WTC11 (cell line): ENCODE measurements around the gene KLHL26. TPM values are rescaled to one million over a fixed set of nuclear protein-coding genes. Genes with fewer than 3 reads are reported as not detected.

Experiments
- ATAC-seq: fragments of 200-7000 bp; cut with Tn5 transposase; 2 replicates; pipeline ENCODE4 v1.10.0; 2021; ENCODE audit warnings: mild to moderate bottlenecking, moderate library complexity
- CTCF ChIA-PET: fragments of 300-600 bp; sonication (Branson Sonifier 250); formaldehyde crosslinking; loops from one replicate; lab custom pipeline; 2021; ENCODE audit warnings: antibody characterized with exemption; lab: Charles Lee
- POLR2A ChIA-PET: fragments of 350-600 bp; sonication (Branson Sonifier 250); formaldehyde crosslinking; loops from one replicate; lab custom pipeline; 2021; ENCODE audit warnings: antibody characterized with exemption; lab: Charles Lee
- DNase-seq: peaks from one replicate; pipeline ENCODE4 v3.0.0; 2021; ENCODE audit warnings: low spot score
- H3K27ac Mint-ChIP-seq: 2 replicates; pipeline ENCODE4 v1.8.0; 2021; ENCODE audit warnings: mixed read lengths
- H3K27me3 Mint-ChIP-seq: 2 replicates; pipeline ENCODE4 v1.8.0; 2021; ENCODE audit warnings: low read depth, mild to moderate bottlenecking, moderate library complexity, mixed read lengths
- H3K36me3 Mint-ChIP-seq: 2 replicates; pipeline ENCODE4 v1.8.0; 2021; ENCODE audit warnings: mixed read lengths
- H3K4me1 Mint-ChIP-seq: 2 replicates; pipeline ENCODE4 v1.8.0; 2022; ENCODE audit warnings: mixed read lengths
- H3K4me3 Mint-ChIP-seq: 2 replicates; pipeline ENCODE4 v1.8.0; 2021; ENCODE audit warnings: mild to moderate bottlenecking, moderate library complexity, mixed read lengths
- H3K9me3 Mint-ChIP-seq: 2 replicates; pipeline ENCODE4 v1.8.0; 2021; ENCODE audit warnings: mixed read lengths
- ATF1 ChIP-seq: sonication (generic); formaldehyde crosslinking; IDR thresholded peaks from 2 replicates; pipeline ENCODE4 v1.8.1; 2023; ENCODE audit warnings: mild to moderate bottlenecking, moderate library complexity, missing genetic modification reagents
- CREM ChIP-seq: sonication (generic); formaldehyde crosslinking; IDR thresholded peaks from 2 replicates; pipeline ENCODE4 v1.8.1; 2022; ENCODE audit warnings: mild to moderate bottlenecking, missing genetic modification reagents, moderate library complexity
- ETV6 ChIP-seq: sonication (generic); formaldehyde crosslinking; IDR thresholded peaks from 2 replicates; pipeline ENCODE4 v1.8.1; 2022; ENCODE audit warnings: mild to moderate bottlenecking, missing genetic modification reagents
- FOXJ3 ChIP-seq: sonication (generic); formaldehyde crosslinking; IDR thresholded peaks from 2 replicates; pipeline ENCODE4 v1.9.0; 2021; ENCODE audit warnings: missing genetic modification reagents, mild to moderate bottlenecking, borderline replicate concordance
- GTF2I ChIP-seq: fragments of 250-450 bp; sonication (Bioruptor Pico); conservative IDR thresholded peaks from 2 replicates; pipeline ENCODE4 v1.4.0; 2021; ENCODE audit warnings: mild to moderate bottlenecking
- NFE2L1 ChIP-seq: sonication (generic); formaldehyde crosslinking; IDR thresholded peaks from 2 replicates; pipeline ENCODE4 v1.8.1; 2023; ENCODE audit warnings: missing genetic modification reagents
- OVOL2 ChIP-seq: fragments of 250-450 bp; sonication (Bioruptor Pico); IDR thresholded peaks from 2 replicates; pipeline ENCODE4 v1.9.0; 2021; ENCODE audit warnings: mild to moderate bottlenecking, borderline replicate concordance
- ZNF317 ChIP-seq: sonication (generic); formaldehyde crosslinking; IDR thresholded peaks from 2 replicates; pipeline ENCODE4 v1.8.1; 2023; ENCODE audit warnings: low read depth, mild to moderate bottlenecking, moderate library complexity, missing genetic modification reagents, borderline replicate concordance
- ZNF423 ChIP-seq: fragments of 250-450 bp; sonication (Bioruptor Pico); IDR thresholded peaks from 2 replicates; pipeline ENCODE4 v2.1.2; 2022; ENCODE audit warnings: mild to moderate bottlenecking, moderate library complexity
- total RNA-seq: library from RNA; stranded (reverse); gene quantifications from 3 replicates; pipeline ENCODE4 v1.2.3, GENCODE V29; 2021
- TF ChIP-seq, protein P1 (sequence below): sonication (generic); formaldehyde crosslinking; IDR thresholded peaks from 2 replicates; pipeline ENCODE4 v1.8.1; 2022; ENCODE audit warnings: mild to moderate bottlenecking, moderate library complexity, missing genetic modification reagents
- TF ChIP-seq, protein P2 (sequence below): sonication (generic); formaldehyde crosslinking; IDR thresholded peaks from 2 replicates; pipeline ENCODE4 v1.8.0; 2022; ENCODE audit warnings: mild to moderate bottlenecking, missing genetic modification reagents
- TF ChIP-seq, protein P3 (sequence below): sonication (generic); formaldehyde crosslinking; IDR thresholded peaks from 2 replicates; pipeline ENCODE4 v1.8.1; 2023; ENCODE audit warnings: mild to moderate bottlenecking, missing genetic modification reagents
- TF ChIP-seq, protein P4 (sequence below): sonication (generic); formaldehyde crosslinking; IDR thresholded peaks from 2 replicates; pipeline ENCODE4 v1.8.1; 2022; ENCODE audit warnings: low read depth, missing genetic modification reagents, borderline replicate concordance
- TF ChIP-seq, protein P5 (sequence below): sonication (generic); formaldehyde crosslinking; IDR thresholded peaks from 2 replicates; pipeline ENCODE4 v1.8.1; 2022; ENCODE audit warnings: missing genetic modification reagents, borderline replicate concordance
- TF ChIP-seq, protein P6 (sequence below): fragments of 250-450 bp; sonication (Bioruptor Pico); conservative IDR thresholded peaks from 2 replicates; pipeline ENCODE4 v1.9.0; 2021; ENCODE audit warnings: mild to moderate bottlenecking
- TF ChIP-seq, protein P7 (sequence below): sonication (generic); formaldehyde crosslinking; IDR thresholded peaks from 2 replicates; pipeline ENCODE4 v1.8.0; 2022; ENCODE audit warnings: mild to moderate bottlenecking, missing genetic modification reagents
- TF ChIP-seq, protein P8 (sequence below): sonication (generic); formaldehyde crosslinking; conservative IDR thresholded peaks from 2 replicates; pipeline ENCODE4 v1.8.1; 2023; ENCODE audit warnings: mild to moderate bottlenecking, low read depth, missing genetic modification reagents, moderate library complexity
- TF ChIP-seq, protein P9 (sequence below): sonication (generic); formaldehyde crosslinking; IDR thresholded peaks from 2 replicates; pipeline ENCODE4 v1.8.0; 2022; ENCODE audit warnings: mild to moderate bottlenecking, missing genetic modification reagents

Gene KLHL26
- total RNA-seq, 1 experiment from 2014 or later = 13.1 TPM

DNA sequence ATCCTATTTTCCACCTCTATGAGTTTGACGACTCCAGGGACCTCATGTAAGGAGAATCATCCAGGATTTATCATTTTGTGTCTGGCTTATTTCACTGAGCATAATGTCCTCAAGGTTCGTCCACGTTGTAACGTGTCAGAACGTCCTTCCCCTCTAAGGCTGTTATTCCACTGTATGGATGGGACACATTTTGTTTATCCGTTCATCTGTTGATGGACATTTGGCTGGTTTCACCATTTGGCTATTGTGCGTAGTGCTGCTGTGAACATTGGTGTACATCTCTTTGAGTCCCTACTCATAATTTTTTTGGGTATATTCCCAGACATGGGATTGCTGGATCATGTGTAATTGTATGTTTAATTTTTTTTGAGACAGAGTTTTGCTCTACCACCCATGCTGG, 68.1 kb downstream of the KLHL26 start:
- no peak overlapping the region for H3K27ac Mint-ChIP-seq
- ATAC-seq = no peak
- H3K9me3 Mint-ChIP-seq = no peaks in the 10 kb centered on the region
- H3K4me3 Mint-ChIP-seq = no peak overlapping the region
- POLR2A ChIA-PET = no interaction called here
- peaks cover 20% of the 10 kb centered on the region for H3K4me1 Mint-ChIP-seq
- no peak for DNase-seq
- CTCF ChIA-PET = no interaction called here
- H3K36me3 Mint-ChIP-seq = no peaks in the 10 kb centered on the region
- no peaks in the 10 kb centered on the region for H3K27me3 Mint-ChIP-seq
- TF ChIP-seq, protein P1, sequence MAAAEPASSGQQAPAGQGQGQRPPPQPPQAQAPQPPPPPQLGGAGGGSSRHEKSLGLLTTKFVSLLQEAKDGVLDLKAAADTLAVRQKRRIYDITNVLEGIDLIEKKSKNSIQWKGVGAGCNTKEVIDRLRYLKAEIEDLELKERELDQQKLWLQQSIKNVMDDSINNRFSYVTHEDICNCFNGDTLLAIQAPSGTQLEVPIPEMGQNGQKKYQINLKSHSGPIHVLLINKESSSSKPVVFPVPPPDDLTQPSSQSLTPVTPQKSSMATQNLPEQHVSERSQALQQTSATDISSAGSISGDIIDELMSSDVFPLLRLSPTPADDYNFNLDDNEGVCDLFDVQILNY = no peak
- TF ChIP-seq, protein P2, sequence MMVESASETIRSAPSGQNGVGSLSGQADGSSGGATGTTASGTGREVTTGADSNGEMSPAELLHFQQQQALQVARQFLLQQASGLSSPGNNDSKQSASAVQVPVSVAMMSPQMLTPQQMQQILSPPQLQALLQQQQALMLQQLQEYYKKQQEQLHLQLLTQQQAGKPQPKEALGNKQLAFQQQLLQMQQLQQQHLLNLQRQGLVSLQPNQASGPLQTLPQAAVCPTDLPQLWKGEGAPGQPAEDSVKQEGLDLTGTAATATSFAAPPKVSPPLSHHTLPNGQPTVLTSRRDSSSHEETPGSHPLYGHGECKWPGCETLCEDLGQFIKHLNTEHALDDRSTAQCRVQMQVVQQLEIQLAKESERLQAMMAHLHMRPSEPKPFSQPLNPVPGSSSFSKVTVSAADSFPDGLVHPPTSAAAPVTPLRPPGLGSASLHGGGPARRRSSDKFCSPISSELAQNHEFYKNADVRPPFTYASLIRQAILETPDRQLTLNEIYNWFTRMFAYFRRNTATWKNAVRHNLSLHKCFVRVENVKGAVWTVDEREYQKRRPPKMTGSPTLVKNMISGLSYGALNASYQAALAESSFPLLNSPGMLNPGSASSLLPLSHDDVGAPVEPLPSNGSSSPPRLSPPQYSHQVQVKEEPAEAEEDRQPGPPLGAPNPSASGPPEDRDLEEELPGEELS (CRISPR knock-in tag) = no peak
- TF ChIP-seq ZNF423 (CRISPR knock-in tag) = no peak
- no peak for TF ChIP-seq ATF1 (CRISPR knock-in tag)
- TF ChIP-seq, protein P3, sequence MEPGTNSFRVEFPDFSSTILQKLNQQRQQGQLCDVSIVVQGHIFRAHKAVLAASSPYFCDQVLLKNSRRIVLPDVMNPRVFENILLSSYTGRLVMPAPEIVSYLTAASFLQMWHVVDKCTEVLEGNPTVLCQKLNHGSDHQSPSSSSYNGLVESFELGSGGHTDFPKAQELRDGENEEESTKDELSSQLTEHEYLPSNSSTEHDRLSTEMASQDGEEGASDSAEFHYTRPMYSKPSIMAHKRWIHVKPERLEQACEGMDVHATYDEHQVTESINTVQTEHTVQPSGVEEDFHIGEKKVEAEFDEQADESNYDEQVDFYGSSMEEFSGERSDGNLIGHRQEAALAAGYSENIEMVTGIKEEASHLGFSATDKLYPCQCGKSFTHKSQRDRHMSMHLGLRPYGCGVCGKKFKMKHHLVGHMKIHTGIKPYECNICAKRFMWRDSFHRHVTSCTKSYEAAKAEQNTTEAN (CRISPR knock-in tag) = no peak
- TF ChIP-seq, protein P4, sequence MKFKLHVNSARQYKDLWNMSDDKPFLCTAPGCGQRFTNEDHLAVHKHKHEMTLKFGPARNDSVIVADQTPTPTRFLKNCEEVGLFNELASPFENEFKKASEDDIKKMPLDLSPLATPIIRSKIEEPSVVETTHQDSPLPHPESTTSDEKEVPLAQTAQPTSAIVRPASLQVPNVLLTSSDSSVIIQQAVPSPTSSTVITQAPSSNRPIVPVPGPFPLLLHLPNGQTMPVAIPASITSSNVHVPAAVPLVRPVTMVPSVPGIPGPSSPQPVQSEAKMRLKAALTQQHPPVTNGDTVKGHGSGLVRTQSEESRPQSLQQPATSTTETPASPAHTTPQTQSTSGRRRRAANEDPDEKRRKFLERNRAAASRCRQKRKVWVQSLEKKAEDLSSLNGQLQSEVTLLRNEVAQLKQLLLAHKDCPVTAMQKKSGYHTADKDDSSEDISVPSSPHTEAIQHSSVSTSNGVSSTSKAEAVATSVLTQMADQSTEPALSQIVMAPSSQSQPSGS (CRISPR knock-in tag) = no peak
- no peak for TF ChIP-seq GTF2I (CRISPR knock-in tag)
- TF ChIP-seq, protein P5, sequence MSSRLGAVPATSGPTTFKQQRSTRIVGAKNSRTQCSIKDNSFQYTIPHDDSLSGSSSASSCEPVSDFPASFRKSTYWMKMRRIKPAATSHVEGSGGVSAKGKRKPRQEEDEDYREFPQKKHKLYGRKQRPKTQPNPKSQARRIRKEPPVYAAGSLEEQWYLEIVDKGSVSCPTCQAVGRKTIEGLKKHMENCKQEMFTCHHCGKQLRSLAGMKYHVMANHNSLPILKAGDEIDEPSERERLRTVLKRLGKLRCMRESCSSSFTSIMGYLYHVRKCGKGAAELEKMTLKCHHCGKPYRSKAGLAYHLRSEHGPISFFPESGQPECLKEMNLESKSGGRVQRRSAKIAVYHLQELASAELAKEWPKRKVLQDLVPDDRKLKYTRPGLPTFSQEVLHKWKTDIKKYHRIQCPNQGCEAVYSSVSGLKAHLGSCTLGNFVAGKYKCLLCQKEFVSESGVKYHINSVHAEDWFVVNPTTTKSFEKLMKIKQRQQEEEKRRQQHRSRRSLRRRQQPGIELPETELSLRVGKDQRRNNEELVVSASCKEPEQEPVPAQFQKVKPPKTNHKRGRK (CRISPR knock-in tag) = no peak
- TF ChIP-seq, protein P6, sequence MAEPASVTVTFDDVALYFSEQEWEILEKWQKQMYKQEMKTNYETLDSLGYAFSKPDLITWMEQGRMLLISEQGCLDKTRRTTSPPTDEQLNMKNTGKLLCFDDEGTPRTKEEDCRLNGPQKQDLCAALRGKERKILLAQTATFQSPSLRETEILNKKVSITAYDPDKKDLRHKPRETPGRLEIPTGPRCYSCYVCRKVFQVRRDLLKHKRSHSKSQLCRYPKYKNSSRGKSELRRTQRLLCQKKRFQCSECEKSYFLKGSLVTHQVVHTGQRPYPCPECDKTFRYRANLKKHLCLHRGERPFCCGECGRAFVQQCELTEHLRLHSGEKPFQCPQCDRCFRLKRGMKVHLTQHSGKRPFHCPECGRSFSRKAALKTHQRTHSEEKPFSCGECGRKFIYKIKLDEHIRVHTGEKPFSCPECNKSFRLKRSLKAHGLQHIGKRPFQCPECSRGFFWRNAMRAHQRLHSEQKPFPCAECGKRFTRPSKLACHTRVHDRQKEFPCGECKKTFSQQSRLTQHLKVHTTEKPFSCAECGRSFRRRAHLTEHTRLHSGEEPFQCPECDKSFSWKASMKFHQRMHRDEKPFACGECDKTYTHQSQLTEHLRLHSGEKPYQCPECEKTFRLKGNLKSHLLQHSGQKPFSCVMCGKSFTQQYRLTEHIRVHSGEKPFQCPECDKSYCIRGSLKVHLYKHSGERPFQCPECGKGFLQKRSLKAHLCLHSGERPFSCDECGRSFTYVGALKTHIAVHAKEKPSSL (CRISPR knock-in tag) = no peak
- TF ChIP-seq, protein P7, sequence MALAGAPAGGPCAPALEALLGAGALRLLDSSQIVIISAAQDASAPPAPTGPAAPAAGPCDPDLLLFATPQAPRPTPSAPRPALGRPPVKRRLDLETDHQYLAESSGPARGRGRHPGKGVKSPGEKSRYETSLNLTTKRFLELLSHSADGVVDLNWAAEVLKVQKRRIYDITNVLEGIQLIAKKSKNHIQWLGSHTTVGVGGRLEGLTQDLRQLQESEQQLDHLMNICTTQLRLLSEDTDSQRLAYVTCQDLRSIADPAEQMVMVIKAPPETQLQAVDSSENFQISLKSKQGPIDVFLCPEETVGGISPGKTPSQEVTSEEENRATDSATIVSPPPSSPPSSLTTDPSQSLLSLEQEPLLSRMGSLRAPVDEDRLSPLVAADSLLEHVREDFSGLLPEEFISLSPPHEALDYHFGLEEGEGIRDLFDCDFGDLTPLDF (CRISPR knock-in tag) = no peak
- TF ChIP-seq, protein P8, sequence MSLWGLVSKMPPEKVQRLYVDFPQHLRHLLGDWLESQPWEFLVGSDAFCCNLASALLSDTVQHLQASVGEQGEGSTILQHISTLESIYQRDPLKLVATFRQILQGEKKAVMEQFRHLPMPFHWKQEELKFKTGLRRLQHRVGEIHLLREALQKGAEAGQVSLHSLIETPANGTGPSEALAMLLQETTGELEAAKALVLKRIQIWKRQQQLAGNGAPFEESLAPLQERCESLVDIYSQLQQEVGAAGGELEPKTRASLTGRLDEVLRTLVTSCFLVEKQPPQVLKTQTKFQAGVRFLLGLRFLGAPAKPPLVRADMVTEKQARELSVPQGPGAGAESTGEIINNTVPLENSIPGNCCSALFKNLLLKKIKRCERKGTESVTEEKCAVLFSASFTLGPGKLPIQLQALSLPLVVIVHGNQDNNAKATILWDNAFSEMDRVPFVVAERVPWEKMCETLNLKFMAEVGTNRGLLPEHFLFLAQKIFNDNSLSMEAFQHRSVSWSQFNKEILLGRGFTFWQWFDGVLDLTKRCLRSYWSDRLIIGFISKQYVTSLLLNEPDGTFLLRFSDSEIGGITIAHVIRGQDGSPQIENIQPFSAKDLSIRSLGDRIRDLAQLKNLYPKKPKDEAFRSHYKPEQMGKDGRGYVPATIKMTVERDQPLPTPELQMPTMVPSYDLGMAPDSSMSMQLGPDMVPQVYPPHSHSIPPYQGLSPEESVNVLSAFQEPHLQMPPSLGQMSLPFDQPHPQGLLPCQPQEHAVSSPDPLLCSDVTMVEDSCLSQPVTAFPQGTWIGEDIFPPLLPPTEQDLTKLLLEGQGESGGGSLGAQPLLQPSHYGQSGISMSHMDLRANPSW = no peak
- no peak for TF ChIP-seq ZNF317 (CRISPR knock-in tag)
- no peak for TF ChIP-seq OVOL2 (CRISPR knock-in tag)
- TF ChIP-seq FOXJ3 (CRISPR knock-in tag) = no peak
- TF ChIP-seq CREM (CRISPR knock-in tag) = no peak
- TF ChIP-seq, protein P9, sequence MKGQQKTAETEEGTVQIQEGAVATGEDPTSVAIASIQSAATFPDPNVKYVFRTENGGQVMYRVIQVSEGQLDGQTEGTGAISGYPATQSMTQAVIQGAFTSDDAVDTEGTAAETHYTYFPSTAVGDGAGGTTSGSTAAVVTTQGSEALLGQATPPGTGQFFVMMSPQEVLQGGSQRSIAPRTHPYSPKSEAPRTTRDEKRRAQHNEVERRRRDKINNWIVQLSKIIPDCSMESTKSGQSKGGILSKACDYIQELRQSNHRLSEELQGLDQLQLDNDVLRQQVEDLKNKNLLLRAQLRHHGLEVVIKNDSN (CRISPR knock-in tag) = no peak
- TF ChIP-seq NFE2L1 (CRISPR knock-in tag) = no peak
- TF ChIP-seq ETV6 = no peak
